ENCODE measurements around the gene SRL. TPM values are rescaled to one million over a fixed set of nuclear protein-coding genes. Genes with fewer than 3 reads are reported as not detected.

SRL gene
- total and polyA plus RNA-seq, 2 of the 13 experiments (the other 11 are each of a cell fraction or from before 2014, with no cell fraction given) = 0.05 TPM; not detected in 1

DNA sequence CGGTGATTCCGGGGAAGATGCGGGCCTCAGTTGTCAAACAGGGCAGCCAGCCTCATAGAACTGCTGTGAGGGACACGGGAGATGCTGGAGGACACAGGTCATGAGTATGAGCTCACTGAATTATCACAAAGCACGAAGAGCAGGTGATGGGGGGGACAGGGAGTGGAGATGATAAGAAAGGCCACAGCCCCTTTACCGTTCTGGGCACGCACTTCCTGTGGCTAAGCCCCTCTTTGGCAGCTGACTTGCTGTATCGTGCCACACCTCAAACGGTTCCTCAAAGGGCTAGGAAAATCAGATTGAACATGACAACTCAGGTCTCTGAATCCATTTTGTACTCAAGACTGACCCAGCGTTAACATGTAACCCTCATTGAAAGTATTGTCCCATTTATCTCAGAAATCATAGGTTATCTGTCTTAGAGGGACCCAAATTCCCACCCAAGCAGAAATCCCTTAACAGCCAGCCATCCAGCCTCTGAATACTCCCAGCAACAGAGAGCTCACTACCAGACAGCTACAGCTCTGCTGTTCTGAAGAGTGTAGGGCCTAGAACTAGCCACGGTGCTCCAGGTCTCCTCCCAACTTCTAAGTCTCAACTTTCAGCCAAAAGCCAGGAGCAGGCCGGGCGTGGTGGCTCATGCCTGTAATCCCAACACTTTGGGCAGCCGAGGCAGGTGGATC is 5.0 kb upstream of the SRL start (continued):
- TF ChIP-seq, protein P1, sequence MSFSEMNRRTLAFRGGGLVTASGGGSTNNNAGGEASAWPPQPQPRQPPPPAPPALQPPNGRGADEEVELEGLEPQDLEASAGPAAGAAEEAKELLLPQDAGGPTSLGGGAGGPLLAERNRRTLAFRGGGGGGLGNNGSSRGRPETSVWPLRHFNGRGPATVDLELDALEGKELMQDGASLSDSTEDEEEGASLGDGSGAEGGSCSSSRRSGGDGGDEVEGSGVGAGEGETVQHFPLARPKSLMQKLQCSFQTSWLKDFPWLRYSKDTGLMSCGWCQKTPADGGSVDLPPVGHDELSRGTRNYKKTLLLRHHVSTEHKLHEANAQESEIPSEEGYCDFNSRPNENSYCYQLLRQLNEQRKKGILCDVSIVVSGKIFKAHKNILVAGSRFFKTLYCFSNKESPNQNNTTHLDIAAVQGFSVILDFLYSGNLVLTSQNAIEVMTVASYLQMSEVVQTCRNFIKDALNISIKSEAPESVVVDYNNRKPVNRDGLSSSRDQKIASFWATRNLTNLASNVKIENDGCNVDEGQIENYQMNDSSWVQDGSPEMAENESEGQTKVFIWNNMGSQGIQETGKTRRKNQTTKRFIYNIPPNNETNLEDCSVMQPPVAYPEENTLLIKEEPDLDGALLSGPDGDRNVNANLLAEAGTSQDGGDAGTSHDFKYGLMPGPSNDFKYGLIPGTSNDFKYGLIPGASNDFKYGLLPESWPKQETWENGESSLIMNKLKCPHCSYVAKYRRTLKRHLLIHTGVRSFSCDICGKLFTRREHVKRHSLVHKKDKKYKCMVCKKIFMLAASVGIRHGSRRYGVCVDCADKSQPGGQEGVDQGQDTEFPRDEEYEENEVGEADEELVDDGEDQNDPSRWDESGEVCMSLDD (CRISPR knock-in tag; IDR thresholded peaks at IDR 0.05; ENCODE audit: borderline replicate concordance) = no peak
- TF ChIP-seq SRSF1 (optimal IDR thresholded peaks at IDR 0.05; ENCODE audit: low read depth, low read length) = no peak

DNA sequence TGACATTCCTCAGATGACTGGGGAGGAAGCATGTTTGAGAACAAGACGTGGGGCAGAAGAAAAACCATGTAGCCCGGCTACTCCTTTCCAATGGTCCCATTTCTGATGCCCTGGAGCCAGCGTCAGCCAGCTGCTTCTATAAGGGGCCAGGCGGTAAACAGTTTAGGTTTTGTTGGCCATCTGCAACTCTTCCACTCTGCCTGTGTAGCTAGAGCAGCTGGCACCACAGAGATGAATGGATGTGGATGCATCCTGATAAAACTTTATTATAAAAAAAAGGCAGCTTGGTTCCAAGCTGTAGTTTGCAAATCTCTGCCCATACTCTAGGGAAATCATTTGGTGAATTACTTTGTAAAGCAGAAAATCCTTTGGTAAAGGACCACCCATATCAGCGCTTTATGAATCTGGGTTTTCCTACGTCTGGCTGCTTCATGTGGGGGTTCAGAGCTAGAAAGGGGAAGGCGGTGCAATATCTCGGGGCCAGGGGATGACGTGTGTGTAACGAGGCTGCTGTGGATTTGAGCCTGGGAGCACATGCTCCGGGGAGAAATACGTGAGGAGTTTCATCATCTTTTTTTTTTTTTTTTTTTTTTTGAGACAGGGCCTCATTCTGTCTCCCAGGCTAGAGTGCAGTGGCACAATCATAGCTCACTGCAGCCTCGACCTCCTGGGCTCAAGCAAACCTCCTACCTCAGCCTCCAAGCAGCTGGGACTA is 3.4 kb upstream of the SRL start:
- BruUV-seq (replicated peaks) = no TSS peak
- Histone ChIP-seq H3K9me3 (ENCODE audit: low read length) (no peaks in the 10 kb centered on the region), H2AFZ (ENCODE audit: low read length) (no peak overlapping the region), H4K20me1 (ENCODE audit: insufficient read depth, low read length) (no peaks in the 10 kb centered on the region), H3K4me1 (ENCODE audit: insufficient read depth, low read length) (peaks cover 20% of the 10 kb centered on the region), H3K27me3 (ENCODE audit: control insufficient read depth in 1 of 2, insufficient read depth in 2 of 2, low read length in 2 of 2) (peaks cover 1 to 32% of the 10 kb centered on the region in 2 experiments), H3K27ac (ENCODE audit: extremely low read length, insufficient read depth, low read length) (no peak overlapping the region), H3K9ac (ENCODE audit: insufficient read depth, low read depth, low read length) (no peak overlapping the region), H3K4me2 (ENCODE audit: low read depth, low read length) (no peak overlapping the region), H3K36me3 (replicated peaks in 1 of 2; ENCODE audit: control insufficient read depth in 1 of 2, insufficient read depth in 2 of 2, low read length in 2 of 2) (no peaks in the 10 kb centered on the region), H3K79me2 (ENCODE audit: insufficient read depth, low read length) (no peaks in the 10 kb centered on the region), H3K4me3 (replicated peaks in 1 of 3; ENCODE audit: insufficient read depth in 1 of 3, low read depth in 2 of 3, low read length in 3 of 3) (no peak overlapping the region)
- POLR2A ChIA-PET = interaction anchor here (0.7 to 2.0 kb wide), 2 partner anchors 8 to 70 kb away, joined by 3 to 9 read pairs; no protein-coding TSS in a partner anchor
- intact Hi-C loops (cut with micrococcal nuclease; ENCODE audit: unreplicated experiment) (loop anchor here (10.0 kb wide), 1 partner anchor 230 kb away; no protein-coding TSS in a partner anchor), in situ Hi-C loops (cut with HindIII; ENCODE audit: extremely low pct_ligation_motif_present, low pct_unique_long_range_greater_than_20kb) (no loop called here)
- TF ChIP-seq, protein P2, sequence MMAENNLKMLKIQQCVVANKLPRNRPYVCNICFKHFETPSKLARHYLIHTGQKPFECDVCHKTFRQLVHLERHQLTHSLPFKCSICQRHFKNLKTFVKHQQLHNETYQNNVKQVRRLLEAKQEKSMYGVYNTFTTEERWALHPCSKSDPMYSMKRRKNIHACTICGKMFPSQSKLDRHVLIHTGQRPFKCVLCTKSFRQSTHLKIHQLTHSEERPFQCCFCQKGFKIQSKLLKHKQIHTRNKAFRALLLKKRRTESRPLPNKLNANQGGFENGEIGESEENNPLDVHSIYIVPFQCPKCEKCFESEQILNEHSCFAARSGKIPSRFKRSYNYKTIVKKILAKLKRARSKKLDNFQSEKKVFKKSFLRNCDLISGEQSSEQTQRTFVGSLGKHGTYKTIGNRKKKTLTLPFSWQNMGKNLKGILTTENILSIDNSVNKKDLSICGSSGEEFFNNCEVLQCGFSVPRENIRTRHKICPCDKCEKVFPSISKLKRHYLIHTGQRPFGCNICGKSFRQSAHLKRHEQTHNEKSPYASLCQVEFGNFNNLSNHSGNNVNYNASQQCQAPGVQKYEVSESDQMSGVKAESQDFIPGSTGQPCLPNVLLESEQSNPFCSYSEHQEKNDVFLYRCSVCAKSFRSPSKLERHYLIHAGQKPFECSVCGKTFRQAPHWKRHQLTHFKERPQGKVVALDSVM (CRISPR knock-in tag; IDR thresholded peaks at IDR 0.05) = peak; percentile 86
- no peak for TF ChIP-seq ZNF775 (CRISPR knock-in tag; IDR thresholded peaks at IDR 0.05; ENCODE audit: borderline replicate concordance)
- ATAC-seq = no peak
- FAIRE-seq = no peak
- no peak for DNase-seq (ENCODE audit: low spot score)
- CTCF ChIA-PET (ENCODE audit: low intra/inter-chr PET ratio, low total read pairs) = no interaction called here
- WGBS (ENCODE audit: low lambda C conversion rate) = 29% methylated on average over 11 of the region's 13 CpGs

All from HepG2 (cell line).